HL-60 (cell line): ENCODE measurements around the gene PARN.

Experiments used
- DNase-seq, 2 experiments: peaks; one replicate each; pipeline ENCODE4 v3.0.0-alpha.2; 2010 to 2020; ENCODE audit warnings: low read depth in 1 of 2, low spot score in 1 of 2
- H3K27ac ChIP-seq: fragments of 250-450 bp; sonication (Bioruptor Pico); replicated peaks from 2 replicates; pipeline ENCODE4 v1.5.1; 2020; ENCODE audit warnings: mild to moderate bottlenecking, moderate library complexity
- H3K27me3 ChIP-seq: fragments of 250-450 bp; sonication (Bioruptor Pico); 2 replicates; pipeline ENCODE4 v1.5.1; 2021; ENCODE audit warnings: mild to moderate bottlenecking, moderate library complexity; ENCODE audit not compliant: insufficient read depth, poor library complexity, severe bottlenecking
- H3K4me3 ChIP-seq: replicated peaks from 2 replicates; pipeline ENCODE4 v1.5.1; 2011; ENCODE audit warnings: mild to moderate bottlenecking, control low read depth, low read length; ENCODE audit not compliant: insufficient read depth
- GABPA ChIP-seq: IDR thresholded peaks from 2 replicates; pipeline ENCODE4 v1.6.1; 2012; ENCODE audit warnings: low read depth
- POLR2AphosphoS5 ChIP-seq: IDR thresholded peaks from 2 replicates; pipeline ENCODE4 v1.6.1; 2012; ENCODE audit warnings: low read depth
- REST ChIP-seq: IDR thresholded peaks from 2 replicates; pipeline ENCODE4 v1.6.1; 2012; ENCODE audit warnings: low read depth; ENCODE audit not compliant: insufficient replicate concordance
- SPI1 ChIP-seq: IDR thresholded peaks from 2 replicates; pipeline ENCODE4 v1.6.1; 2012; ENCODE audit warnings: low read depth, mild to moderate bottlenecking, borderline replicate concordance
- TF ChIP-seq, protein P1 (sequence below): IDR thresholded peaks from one replicate; pipeline ENCODE4 v1.5.1; 2011; ENCODE audit warnings: low read length, control low read depth, inconsistent platforms; ENCODE audit not compliant: insufficient read depth

The PARN gene

DNA sequence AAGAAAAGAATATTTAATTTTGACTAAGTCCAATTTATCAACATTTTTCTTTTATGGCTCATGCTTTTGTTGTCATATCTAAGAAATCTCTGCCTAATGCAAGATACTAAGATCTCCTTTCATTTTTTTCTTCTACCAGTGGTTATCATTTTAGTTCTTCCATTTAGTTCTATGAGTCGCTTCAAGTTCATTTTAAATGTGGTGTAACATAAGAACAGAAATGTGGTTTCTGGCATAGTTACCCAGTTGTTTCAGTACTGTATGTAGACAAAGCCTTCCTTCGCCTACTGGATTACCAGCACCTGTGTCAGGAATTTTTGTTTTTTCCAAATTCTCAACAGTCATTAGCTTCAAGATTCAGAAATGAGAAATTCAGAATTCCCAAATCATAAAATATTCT is 175.7 kb downstream of the PARN start:
- no peaks in the 10 kb centered on the region for H3K27me3 ChIP-seq
- no peak for TF ChIP-seq SPI1
- no peak for TF ChIP-seq POLR2AphosphoS5
- TF ChIP-seq, protein P1, sequence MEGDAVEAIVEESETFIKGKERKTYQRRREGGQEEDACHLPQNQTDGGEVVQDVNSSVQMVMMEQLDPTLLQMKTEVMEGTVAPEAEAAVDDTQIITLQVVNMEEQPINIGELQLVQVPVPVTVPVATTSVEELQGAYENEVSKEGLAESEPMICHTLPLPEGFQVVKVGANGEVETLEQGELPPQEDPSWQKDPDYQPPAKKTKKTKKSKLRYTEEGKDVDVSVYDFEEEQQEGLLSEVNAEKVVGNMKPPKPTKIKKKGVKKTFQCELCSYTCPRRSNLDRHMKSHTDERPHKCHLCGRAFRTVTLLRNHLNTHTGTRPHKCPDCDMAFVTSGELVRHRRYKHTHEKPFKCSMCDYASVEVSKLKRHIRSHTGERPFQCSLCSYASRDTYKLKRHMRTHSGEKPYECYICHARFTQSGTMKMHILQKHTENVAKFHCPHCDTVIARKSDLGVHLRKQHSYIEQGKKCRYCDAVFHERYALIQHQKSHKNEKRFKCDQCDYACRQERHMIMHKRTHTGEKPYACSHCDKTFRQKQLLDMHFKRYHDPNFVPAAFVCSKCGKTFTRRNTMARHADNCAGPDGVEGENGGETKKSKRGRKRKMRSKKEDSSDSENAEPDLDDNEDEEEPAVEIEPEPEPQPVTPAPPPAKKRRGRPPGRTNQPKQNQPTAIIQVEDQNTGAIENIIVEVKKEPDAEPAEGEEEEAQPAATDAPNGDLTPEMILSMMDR, result no peak
- no peak for TF ChIP-seq REST
- TF ChIP-seq GABPA, result no peak
- no peak overlapping the region for H3K27ac ChIP-seq
- H3K4me3 ChIP-seq, result no peak overlapping the region
- DNase-seq, result no peak

DNA sequence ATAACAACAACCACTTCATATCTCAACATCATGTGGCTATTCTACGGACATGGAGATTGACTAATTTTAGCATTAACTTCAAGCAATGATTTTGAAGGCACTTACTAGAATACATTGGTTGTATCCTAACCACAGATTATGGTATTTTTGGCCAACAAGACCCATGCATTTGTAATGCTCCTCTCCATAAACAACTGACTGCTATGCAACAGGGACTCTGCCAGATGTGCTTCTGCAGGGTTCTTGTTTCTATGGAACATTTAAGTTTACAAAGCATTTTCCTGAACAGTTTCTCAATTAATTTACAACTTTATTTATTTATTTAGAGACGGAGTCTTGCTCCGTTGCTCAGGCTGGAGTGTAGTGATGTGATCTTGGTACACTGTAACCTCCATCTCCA is 178.0 kb downstream of the PARN start:
- Histone ChIP-seq H3K4me3 (no peak overlapping the region), H3K27me3 (no peaks in the 10 kb centered on the region), H3K27ac (no peak overlapping the region)
- DNase-seq, result no peak
- TF ChIP-seq GABPA (no peak), SPI1 (no peak), POLR2AphosphoS5 (no peak), REST (no peak)
- TF ChIP-seq, protein P1, result no peak

DNA sequence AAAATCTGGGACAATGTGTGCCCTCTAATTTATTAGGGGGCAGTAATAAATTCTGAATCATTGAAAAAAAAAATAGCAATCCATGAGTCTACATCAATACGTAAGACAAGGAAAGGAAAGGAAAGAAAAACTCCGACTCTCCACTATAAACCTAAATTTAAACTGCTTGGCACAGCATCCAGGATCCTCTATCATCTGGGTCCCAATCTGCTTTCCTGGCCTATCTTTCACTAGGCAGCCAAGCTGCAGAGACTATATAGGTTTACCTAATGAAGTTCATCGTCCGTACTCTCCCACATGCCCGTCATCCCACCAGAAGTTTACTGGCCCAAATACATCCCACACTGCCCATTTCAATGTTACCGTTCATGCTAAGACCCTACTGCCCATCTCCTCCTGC is 179.2 kb downstream of the PARN start:
- Histone ChIP-seq H3K27ac (no peak overlapping the region), H3K27me3 (no peaks in the 10 kb centered on the region), H3K4me3 (no peak overlapping the region)
- DNase-seq, result no peak
- TF ChIP-seq GABPA, result no peak
- no peak for TF ChIP-seq SPI1
- TF ChIP-seq POLR2AphosphoS5, result no peak
- TF ChIP-seq, protein P1, result no peak

DNA sequence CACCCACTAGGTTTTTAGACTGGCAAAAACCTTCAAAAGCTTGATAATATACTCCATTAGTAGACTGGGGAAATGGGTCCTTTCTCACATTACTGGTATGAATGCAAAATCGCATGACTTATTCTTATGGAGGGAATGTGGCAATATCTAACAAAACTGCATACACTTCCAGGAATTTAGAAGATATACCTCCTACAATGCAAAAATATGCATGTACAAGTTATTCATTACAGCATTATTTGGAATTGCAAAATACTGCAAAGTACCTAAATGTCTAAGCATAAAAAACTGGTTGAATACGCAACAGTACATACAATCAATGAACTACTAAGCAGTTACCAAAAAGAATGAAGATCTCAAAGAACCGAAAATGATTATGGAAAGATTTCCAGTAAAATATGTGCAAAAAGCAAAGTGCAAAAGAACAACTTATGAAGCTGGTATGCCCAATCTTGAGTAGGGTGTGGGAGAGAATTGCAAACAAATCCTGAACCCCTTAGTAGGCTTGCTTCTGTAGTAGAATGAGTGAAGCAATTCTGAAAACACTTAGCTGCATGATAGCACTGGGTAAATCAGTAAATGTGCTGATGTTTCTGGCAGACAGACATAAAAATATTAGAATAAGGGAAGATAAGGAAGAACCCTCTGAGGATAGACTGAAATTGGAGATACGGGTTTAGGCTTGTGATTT is 180.1 kb downstream of the PARN start:
- Histone ChIP-seq H3K27ac (no peak overlapping the region), H3K27me3 (no peaks in the 10 kb centered on the region), H3K4me3 (no peak overlapping the region)
- no peak for TF ChIP-seq GABPA
- no peak for TF ChIP-seq SPI1
- TF ChIP-seq REST, result no peak
- TF ChIP-seq, protein P1, result no peak
- no peak for TF ChIP-seq POLR2AphosphoS5
- no peak for DNase-seq
